HepG2 (cell line): ENCODE results near the gene TGFA. TPM values are rescaled to one million over a fixed set of nuclear protein-coding genes. Genes with fewer than 3 reads are reported as not detected.
A peak's percentile ranks its signal among the peaks of the same experiment; 100 is the strongest.

Source experiments
- CREM ChIP-seq, 2 experiments: sonication (generic) in 1 of 2; formaldehyde crosslinking in 1 of 2; IDR thresholded peaks; 2 replicates each; pipeline versions ENCODE4 v1.4.0 to v1.6.1; 2016 to 2020; ENCODE audit warnings: antibody characterized with exemption in 1 of 2, mild to moderate bottlenecking in 1 of 2, missing genetic modification reagents in 1 of 2
- ELF3 ChIP-seq: IDR thresholded peaks from 2 replicates; pipeline ENCODE4 v1.6.1; 2016; ENCODE audit warnings: missing genetic modification reagents, missing compliant biosample characterization
- IKZF4 ChIP-seq: sonication (generic); formaldehyde crosslinking; IDR thresholded peaks from 2 replicates; pipeline ENCODE4 v1.5.1; 2020; ENCODE audit warnings: borderline replicate concordance, mild to moderate bottlenecking, low read depth, missing genetic modification reagents; ENCODE audit errors: not compliant biosample characterization
- KDM6A ChIP-seq: IDR thresholded peaks from 2 replicates; pipeline ENCODE4 v1.6.1; 2016; ENCODE audit warnings: low read depth
- MZF1 ChIP-seq: sonication (generic); formaldehyde crosslinking; IDR thresholded peaks from 2 replicates; pipeline ENCODE4 v1.8.1; 2023; ENCODE audit warnings: mild to moderate bottlenecking, missing genetic modification reagents, borderline replicate concordance
- NCOA5 ChIP-seq: sonication (generic); formaldehyde crosslinking; IDR thresholded peaks from 2 replicates; pipeline ENCODE4 v1.4.0; 2020; ENCODE audit warnings: missing genetic modification reagents
- NFE2L2 ChIP-seq: fragments of 150-350 bp; IDR thresholded peaks from 2 replicates; pipeline ENCODE4 v1.6.1; 2014; ENCODE audit warnings: low read length
- PAF1 ChIP-seq: IDR thresholded peaks from 2 replicates; pipeline ENCODE4 v1.6.1; 2016; ENCODE audit warnings: missing genetic modification reagents, missing compliant biosample characterization
- RAD21 ChIP-seq: fragments of 450-650 bp; formaldehyde crosslinking; IDR thresholded peaks from 2 replicates; pipeline ENCODE4 v1.5.0; 2020; ENCODE audit warnings: mild to moderate bottlenecking
- RBAK ChIP-seq: sonication (generic); formaldehyde crosslinking; IDR thresholded peaks from 2 replicates; pipeline ENCODE4 v1.5.1; 2020; ENCODE audit warnings: mild to moderate bottlenecking, missing genetic modification reagents
- SAFB2 ChIP-seq: sonication (generic); formaldehyde crosslinking; IDR thresholded peaks from 2 replicates; pipeline ENCODE4 v1.5.1; 2020; ENCODE audit warnings: missing genetic modification reagents, low read depth, mild to moderate bottlenecking, borderline replicate concordance
- SP140L ChIP-seq: sonication (generic); formaldehyde crosslinking; IDR thresholded peaks from 2 replicates; pipeline ENCODE4 v1.4.0; 2020; ENCODE audit warnings: missing genetic modification reagents, borderline replicate concordance
- SRSF1 ChIP-seq: fragments of 200-400 bp; formaldehyde crosslinking; optimal IDR thresholded peaks from 2 replicates; pipeline ENCODE3; 2017; ENCODE audit warnings: mild to moderate bottlenecking, low read depth, low read length, moderate library complexity
- ZBTB7A ChIP-seq: sonication (generic); formaldehyde crosslinking; IDR thresholded peaks from 2 replicates; pipeline ENCODE4 v1.8.0; 2022; ENCODE audit warnings: mild to moderate bottlenecking, missing genetic modification reagents
- ZNF225 ChIP-seq: sonication (generic); formaldehyde crosslinking; IDR thresholded peaks from 2 replicates; pipeline ENCODE4 v1.4.0; 2020; ENCODE audit warnings: mild to moderate bottlenecking, missing genetic modification reagents
- ZNF460 ChIP-seq: sonication (generic); formaldehyde crosslinking; IDR thresholded peaks from 2 replicates; pipeline ENCODE4 v1.5.1; 2020; ENCODE audit warnings: missing genetic modification reagents, mild to moderate bottlenecking, borderline replicate concordance
- ZNF713 ChIP-seq: sonication (generic); formaldehyde crosslinking; IDR thresholded peaks from 2 replicates; pipeline ENCODE4 v1.4.0; 2020; ENCODE audit warnings: mild to moderate bottlenecking, missing genetic modification reagents
- polyA plus RNA-seq, 8 experiments: library from polyadenylated mRNA; depleted of rRNA in 3 of 8; stranded (reverse) in 7 of 8; unstranded in 1 of 8; fragments of >200 nt; fragmentation: Illumina TruSeq in 4 of 8; extraction: Trizol in 4 of 8; gene quantifications; 2 replicates each; pipeline versions ENCODE4 v1.2.1 to v1.2.3, GENCODE V29; 2011 to 2016; ENCODE audit warnings: low read depth in 4 of 8, missing spikeins in 1 of 8, mixed read lengths in 1 of 8; ENCODE audit not compliant: insufficient read depth in 1 of 8
- total RNA-seq, 5 experiments: library from RNA; depleted of rRNA; stranded (reverse); fragments of >200 nt; fragmentation: Illumina TruSeq; extraction: Trizol; gene quantifications; 2 replicates each; pipeline ENCODE4 v1.2.3, GENCODE V29; 2016; ENCODE audit warnings: low read depth in 1 of 5
- TF ChIP-seq, protein P1 (sequence below): sonication (generic); formaldehyde crosslinking; IDR thresholded peaks from 2 replicates; pipeline ENCODE4 v1.9.0; 2021; ENCODE audit warnings: missing genetic modification reagents, mild to moderate bottlenecking, borderline replicate concordance
- TF ChIP-seq, protein P2 (sequence below): sonication (generic); formaldehyde crosslinking; IDR thresholded peaks from 2 replicates; pipeline ENCODE4 v1.4.0; 2020; ENCODE audit warnings: missing genetic modification reagents, borderline replicate concordance
- TF ChIP-seq, protein P3 (sequence below): sonication (generic); formaldehyde crosslinking; conservative IDR thresholded peaks from 2 replicates; pipeline ENCODE4 v1.8.0; 2022; ENCODE audit warnings: missing genetic modification reagents
- TF ChIP-seq, protein P4 (sequence below), 2 experiments: sonication (generic) in 1 of 2; formaldehyde crosslinking in 1 of 2; IDR thresholded peaks; 2 replicates each; pipeline versions ENCODE4 v1.4.0 to v1.6.1; 2016 to 2020; ENCODE audit warnings: borderline replicate concordance in 1 of 2, low read depth in 1 of 2, mild to moderate bottlenecking in 1 of 2, missing genetic modification reagents in 1 of 2

Gene TGFA
- total and polyA plus RNA-seq, 2 of the 13 experiments (the other 11 are each of a cell fraction or from before 2014, with no cell fraction given), result 7.8 to 15.3 TPM

DNA sequence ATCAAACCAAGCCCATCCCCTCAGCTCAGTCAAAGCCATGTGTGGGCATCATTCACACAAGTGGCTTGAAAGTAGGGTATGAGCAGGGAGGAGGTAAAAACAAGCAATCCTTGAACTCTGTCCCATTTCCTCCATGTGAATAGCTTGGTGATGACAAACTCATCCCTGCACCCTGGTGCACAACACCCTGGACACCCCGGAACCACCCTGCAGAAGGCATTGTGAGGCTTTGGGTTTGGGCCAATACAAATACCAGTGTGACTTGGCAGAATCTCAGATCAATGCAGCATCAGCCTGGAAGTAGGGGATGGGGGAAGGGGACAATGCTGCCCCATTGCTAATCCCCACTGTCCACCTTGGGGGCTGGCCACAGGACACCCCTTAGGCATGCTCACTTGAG lies 28.6 kb downstream of the TGFA start (continued):
- TF ChIP-seq CREM (IDR thresholded peaks at IDR 0.05) (no peak), CREM (CRISPR knock-in tag; IDR thresholded peaks at IDR 0.05) (no peak), MZF1 (CRISPR knock-in tag) (no peak), ZNF225 (CRISPR knock-in tag) (no peak), NFE2L2 (peak; percentile 46; the same call in 1 of the 2 replicates), KDM6A (CRISPR knock-in tag) (no peak), ZNF460 (CRISPR knock-in tag) (no peak), SP140L (CRISPR knock-in tag) (no peak), ZBTB7A (CRISPR knock-in tag) (0 out of 2 replicates have a peak, but pooled peaks have one; percentile 41), SRSF1 (no peak), IKZF4 (no peak), ZNF713 (no peak), RBAK (CRISPR knock-in tag) (no peak), ELF3 (CRISPR knock-in tag) (peak; percentile 81; the same call in 1 of the 2 replicates), SAFB2 (CRISPR knock-in tag) (no peak), PAF1 (CRISPR knock-in tag) (no peak), RAD21 (no peak), NCOA5 (CRISPR knock-in tag) (no peak)
- TF ChIP-seq, protein P1, sequence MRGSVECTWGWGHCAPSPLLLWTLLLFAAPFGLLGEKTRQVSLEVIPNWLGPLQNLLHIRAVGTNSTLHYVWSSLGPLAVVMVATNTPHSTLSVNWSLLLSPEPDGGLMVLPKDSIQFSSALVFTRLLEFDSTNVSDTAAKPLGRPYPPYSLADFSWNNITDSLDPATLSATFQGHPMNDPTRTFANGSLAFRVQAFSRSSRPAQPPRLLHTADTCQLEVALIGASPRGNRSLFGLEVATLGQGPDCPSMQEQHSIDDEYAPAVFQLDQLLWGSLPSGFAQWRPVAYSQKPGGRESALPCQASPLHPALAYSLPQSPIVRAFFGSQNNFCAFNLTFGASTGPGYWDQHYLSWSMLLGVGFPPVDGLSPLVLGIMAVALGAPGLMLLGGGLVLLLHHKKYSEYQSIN (CRISPR knock-in tag), result no peak
- TF ChIP-seq, protein P2, sequence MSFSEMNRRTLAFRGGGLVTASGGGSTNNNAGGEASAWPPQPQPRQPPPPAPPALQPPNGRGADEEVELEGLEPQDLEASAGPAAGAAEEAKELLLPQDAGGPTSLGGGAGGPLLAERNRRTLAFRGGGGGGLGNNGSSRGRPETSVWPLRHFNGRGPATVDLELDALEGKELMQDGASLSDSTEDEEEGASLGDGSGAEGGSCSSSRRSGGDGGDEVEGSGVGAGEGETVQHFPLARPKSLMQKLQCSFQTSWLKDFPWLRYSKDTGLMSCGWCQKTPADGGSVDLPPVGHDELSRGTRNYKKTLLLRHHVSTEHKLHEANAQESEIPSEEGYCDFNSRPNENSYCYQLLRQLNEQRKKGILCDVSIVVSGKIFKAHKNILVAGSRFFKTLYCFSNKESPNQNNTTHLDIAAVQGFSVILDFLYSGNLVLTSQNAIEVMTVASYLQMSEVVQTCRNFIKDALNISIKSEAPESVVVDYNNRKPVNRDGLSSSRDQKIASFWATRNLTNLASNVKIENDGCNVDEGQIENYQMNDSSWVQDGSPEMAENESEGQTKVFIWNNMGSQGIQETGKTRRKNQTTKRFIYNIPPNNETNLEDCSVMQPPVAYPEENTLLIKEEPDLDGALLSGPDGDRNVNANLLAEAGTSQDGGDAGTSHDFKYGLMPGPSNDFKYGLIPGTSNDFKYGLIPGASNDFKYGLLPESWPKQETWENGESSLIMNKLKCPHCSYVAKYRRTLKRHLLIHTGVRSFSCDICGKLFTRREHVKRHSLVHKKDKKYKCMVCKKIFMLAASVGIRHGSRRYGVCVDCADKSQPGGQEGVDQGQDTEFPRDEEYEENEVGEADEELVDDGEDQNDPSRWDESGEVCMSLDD, result no peak
- TF ChIP-seq, protein P3, sequence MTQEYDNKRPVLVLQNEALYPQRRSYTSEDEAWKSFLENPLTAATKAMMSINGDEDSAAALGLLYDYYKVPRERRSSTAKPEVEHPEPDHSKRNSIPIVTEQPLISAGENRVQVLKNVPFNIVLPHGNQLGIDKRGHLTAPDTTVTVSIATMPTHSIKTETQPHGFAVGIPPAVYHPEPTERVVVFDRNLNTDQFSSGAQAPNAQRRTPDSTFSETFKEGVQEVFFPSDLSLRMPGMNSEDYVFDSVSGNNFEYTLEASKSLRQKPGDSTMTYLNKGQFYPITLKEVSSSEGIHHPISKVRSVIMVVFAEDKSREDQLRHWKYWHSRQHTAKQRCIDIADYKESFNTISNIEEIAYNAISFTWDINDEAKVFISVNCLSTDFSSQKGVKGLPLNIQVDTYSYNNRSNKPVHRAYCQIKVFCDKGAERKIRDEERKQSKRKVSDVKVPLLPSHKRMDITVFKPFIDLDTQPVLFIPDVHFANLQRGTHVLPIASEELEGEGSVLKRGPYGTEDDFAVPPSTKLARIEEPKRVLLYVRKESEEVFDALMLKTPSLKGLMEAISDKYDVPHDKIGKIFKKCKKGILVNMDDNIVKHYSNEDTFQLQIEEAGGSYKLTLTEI (CRISPR knock-in tag), result no peak
- TF ChIP-seq, protein P4, sequence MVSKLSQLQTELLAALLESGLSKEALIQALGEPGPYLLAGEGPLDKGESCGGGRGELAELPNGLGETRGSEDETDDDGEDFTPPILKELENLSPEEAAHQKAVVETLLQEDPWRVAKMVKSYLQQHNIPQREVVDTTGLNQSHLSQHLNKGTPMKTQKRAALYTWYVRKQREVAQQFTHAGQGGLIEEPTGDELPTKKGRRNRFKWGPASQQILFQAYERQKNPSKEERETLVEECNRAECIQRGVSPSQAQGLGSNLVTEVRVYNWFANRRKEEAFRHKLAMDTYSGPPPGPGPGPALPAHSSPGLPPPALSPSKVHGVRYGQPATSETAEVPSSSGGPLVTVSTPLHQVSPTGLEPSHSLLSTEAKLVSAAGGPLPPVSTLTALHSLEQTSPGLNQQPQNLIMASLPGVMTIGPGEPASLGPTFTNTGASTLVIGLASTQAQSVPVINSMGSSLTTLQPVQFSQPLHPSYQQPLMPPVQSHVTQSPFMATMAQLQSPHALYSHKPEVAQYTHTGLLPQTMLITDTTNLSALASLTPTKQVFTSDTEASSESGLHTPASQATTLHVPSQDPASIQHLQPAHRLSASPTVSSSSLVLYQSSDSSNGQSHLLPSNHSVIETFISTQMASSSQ (IDR thresholded peaks at IDR 0.05; ENCODE audit: low read depth), result no peak
- TF ChIP-seq, protein P4 (CRISPR knock-in tag; IDR thresholded peaks at IDR 0.05; ENCODE audit: borderline replicate concordance), result no peak
